GM12892 (cell line): Measurements from ENCODE around the gene PPAT.

Experiments
- POLR2A ChIP-seq: IDR thresholded peaks from 2 replicates; pipeline ENCODE4 v1.6.1; 2011; ENCODE audit warnings: low read depth, low read length, control low read depth
- POLR2AphosphoS5 ChIP-seq: IDR thresholded peaks from 2 replicates; pipeline ENCODE4 v1.6.1; 2011; ENCODE audit warnings: low read depth, low read length, control low read depth

- TF ChIP-seq POLR2AphosphoS5: no peak
- no peak for TF ChIP-seq POLR2A
Measured at GRCh38 chr4:56408978-56409377, 26.4 kb downstream of the PPAT start.
